T-cell (primary cell): ENCODE measurements around the gene NR1H2. TPM values are rescaled to one million over a fixed set of nuclear protein-coding genes. Genes with fewer than 3 reads are reported as not detected.
"Not testable (repeated sequence)": the region's sequence is repeated elsewhere in the genome, so short reads cannot be mapped to it uniquely, and the experiment has no call there.

Source experiments
- ATAC-seq, 4 experiments: fragments of 200-7000 bp in 3 of 4; fragments of 150-1000 bp in 1 of 4; cut with Tn5 transposase; replicated peaks in 1 of 4; 1 replicate in 3 of 4; 2 replicates in 1 of 4; pipeline ENCODE4 v1.10.0; 2021; ENCODE audit warnings: moderate library complexity in 3 of 4, mild to moderate bottlenecking in 2 of 4, moderate number of reproducible peaks in 1 of 4
- CTCF ChIA-PET, 2 donors: fragments of 300-600 bp; sonication (Branson Sonifier 250); formaldehyde crosslinking; loops; one replicate each; lab custom pipeline; 2022; ENCODE audit warnings: antibody characterized with exemption in 2 of 2; lab: Charles Lee
- POLR2A ChIA-PET, 2 donors: fragments of 300-600 bp; sonication (Branson Sonifier 250); formaldehyde crosslinking; loops; one replicate each; lab custom pipeline; 2022; ENCODE audit warnings: antibody characterized with exemption in 2 of 2; lab: Charles Lee
- DNase-seq, 35 experiments: peaks; one replicate each; pipeline versions ENCODE4 v3.0.0 to v3.0.0-alpha.2; 2013 to 2023
- H3K27ac ChIP-seq: one replicate; pipeline ENCODE4 v1.5.1; 2013; ENCODE audit warnings: low read length
- H3K27me3 ChIP-seq, 2 experiments: replicated peaks in 1 of 2; 1 replicate in 1 of 2; 2 replicates in 1 of 2; pipeline versions ENCODE4 v1.6.1 to v1.7.0; 2013; ENCODE audit warnings: low read length in 1 of 2, mixed read lengths in 1 of 2; ENCODE audit not compliant: control insufficient read depth in 2 of 2, insufficient read depth in 2 of 2; ENCODE audit errors: extremely low read depth in 1 of 2
- H3K36me3 ChIP-seq, 2 donors: 1 replicate in 1 of 2; 2 replicates in 1 of 2; pipeline versions ENCODE4 v1.6.1 to v1.7.0; 2013; ENCODE audit warnings: low read length in 1 of 2; ENCODE audit not compliant: control insufficient read depth in 2 of 2, insufficient read depth in 1 of 2; ENCODE audit errors: extremely low read depth in 1 of 2
- H3K4me1 ChIP-seq, 2 experiments: 1 replicate in 1 of 2; 2 replicates in 1 of 2; pipeline versions ENCODE4 v1.6.1 to v1.7.0; 2013; ENCODE audit warnings: low read length in 2 of 2, mixed read lengths in 1 of 2; ENCODE audit not compliant: insufficient read depth in 2 of 2, control insufficient read depth in 1 of 2; ENCODE audit errors: extremely low read depth in 1 of 2
- H3K4me3 ChIP-seq, 2 donors: 1 replicate in 1 of 2; 2 replicates in 1 of 2; pipeline versions ENCODE4 v1.5.1 to v1.7.0; 2013; ENCODE audit warnings: mild to moderate bottlenecking in 2 of 2, low read length in 1 of 2, moderate library complexity in 1 of 2; ENCODE audit not compliant: control insufficient read depth in 1 of 2; ENCODE audit errors: extremely low read depth in 1 of 2
- H3K9me3 ChIP-seq: 2 replicates; pipeline ENCODE4 v1.7.0; 2013
- H3K27ac Mint-ChIP-seq, 2 donors: one replicate each; pipeline ENCODE4 v1.8.0; 2020 to 2021; ENCODE audit warnings: mild to moderate bottlenecking in 2 of 2, mixed read lengths in 2 of 2
- H3K27me3 Mint-ChIP-seq, 2 donors: one replicate each; pipeline ENCODE4 v1.8.0; 2021 to 2022; ENCODE audit warnings: mixed read lengths in 2 of 2
- H3K36me3 Mint-ChIP-seq: one replicate; pipeline ENCODE4 v1.8.0; 2021; ENCODE audit warnings: mixed read lengths
- H3K4me1 Mint-ChIP-seq, 3 donors: one replicate each; pipeline ENCODE4 v1.8.0; 2020 to 2022; ENCODE audit warnings: mixed read lengths in 3 of 3, mild to moderate bottlenecking in 1 of 3
- H3K4me3 Mint-ChIP-seq, 3 donors: one replicate each; pipeline ENCODE4 v1.8.0; 2020 to 2022; ENCODE audit warnings: mild to moderate bottlenecking in 3 of 3, mixed read lengths in 3 of 3, moderate library complexity in 3 of 3
- H3K9me3 Mint-ChIP-seq, 3 donors: one replicate each; pipeline ENCODE4 v1.8.0; 2020 to 2022; ENCODE audit warnings: mixed read lengths in 3 of 3
- WGBS: methylation state at CpG from one replicate; pipeline ENCODE4 v1.1.5; 2013; ENCODE audit warnings: missing lambda C conversion rate; ENCODE audit not compliant: insufficient coverage; 5-methylcytosine and 5-hydroxymethylcytosine counted together
- total RNA-seq, 35 experiments: library from RNA in 6 of 35; stranded (reverse) in 6 of 35; fragments of 120-200 nt in 1 of 35; gene quantifications; one replicate each; pipeline versions ENCODE4 v1.2.1 to v1.2.4 and lab custom pipeline; 2013 to 2026

Gene NR1H2
- total RNA-seq, 5 donors from 2014 or later (not counting 1 experiment from before 2014, with no cell fraction given), result 109 to 236 (median 117) TPM

DNA sequence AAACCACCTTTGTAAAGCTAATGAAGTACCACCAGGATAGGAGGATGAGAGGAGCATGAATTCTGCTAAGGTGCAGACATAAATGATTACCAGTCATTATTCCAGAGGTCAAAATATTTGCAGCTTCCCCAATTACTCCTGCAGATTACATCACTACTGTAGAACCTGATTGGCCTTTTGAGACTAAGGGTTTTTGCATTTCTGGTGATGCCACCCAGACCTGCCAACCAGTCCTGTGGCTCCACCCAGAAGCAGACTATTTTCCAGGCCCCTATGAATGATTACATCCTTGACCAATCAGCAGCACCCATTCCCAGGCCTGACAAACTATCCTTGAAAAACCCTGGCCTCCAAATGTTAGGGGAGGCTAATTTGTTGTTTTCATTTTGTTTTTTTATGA lies 35.9 kb upstream of the NR1H2 start:
- Histone ChIP-seq H3K4me1 (no peaks in the 10 kb centered on the region), H3K27me3 (peaks cover 0 to 21% of the 10 kb centered on the region in 2 experiments), H3K4me3 (no peak overlapping the region), H3K9me3 (no peaks in the 10 kb centered on the region), H3K36me3 (no peaks in the 10 kb centered on the region), H3K27ac (no peak overlapping the region)
- peaks cover 0 to 7% (median 2%) of the 10 kb centered on the region in 3 donors for H3K4me1 Mint-ChIP-seq
- no peaks in the 10 kb centered on the region for H3K36me3 Mint-ChIP-seq
- no peak overlapping the region for H3K27ac Mint-ChIP-seq
- no peak for ATAC-seq
- H3K4me3 Mint-ChIP-seq, result no peak overlapping the region
- ChIA-PET POLR2A (interaction anchor here in 1 of 2 donors (0.5 kb wide), 1 partner anchor 12 kb away, joined by 5 read pairs; no protein-coding TSS in a partner anchor), CTCF (no interaction called here)
- H3K9me3 Mint-ChIP-seq, result peaks cover 5 to 6% (median 5%) of the 10 kb centered on the region in 3 donors
- H3K27me3 Mint-ChIP-seq, result peaks cover 9 to 11% of the 10 kb centered on the region in 2 donors
- DNase-seq, result no peak

DNA sequence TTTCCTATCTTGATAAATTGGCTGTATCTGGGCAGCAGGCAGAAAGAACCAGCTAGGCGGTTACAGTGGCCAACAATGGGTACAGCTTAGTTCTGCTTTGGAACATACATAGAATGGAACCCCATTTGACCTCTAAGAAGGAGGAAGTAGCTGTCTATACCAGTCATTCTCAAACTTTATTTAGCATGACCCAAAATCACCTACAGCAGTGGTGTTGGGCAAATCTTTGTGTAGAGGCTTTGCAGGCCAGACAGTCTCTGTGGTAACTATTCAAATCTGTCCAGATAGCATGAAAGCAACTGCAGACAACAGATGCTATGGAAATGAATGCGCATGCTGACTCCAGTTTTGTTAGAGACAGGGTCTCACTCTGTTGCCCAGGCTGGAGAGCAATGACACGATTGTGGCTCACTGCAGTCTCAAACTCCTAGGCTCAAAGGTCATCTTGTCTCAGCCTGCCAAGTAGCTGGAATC lies 35.1 kb upstream of the NR1H2 start:
- Histone ChIP-seq H3K4me3 (no peak overlapping the region), H3K27ac (no peak overlapping the region), H3K36me3 (no peaks in the 10 kb centered on the region), H3K4me1 (no peaks in the 10 kb centered on the region), H3K9me3 (no peaks in the 10 kb centered on the region), H3K27me3 (peaks cover 0 to 19% of the 10 kb centered on the region in 2 experiments)
- Mint-ChIP-seq H3K36me3 (no peaks in the 10 kb centered on the region), H3K27me3 (peaks cover 3 to 5% of the 10 kb centered on the region in 2 donors), H3K9me3 (peaks cover 5 to 6% (median 5%) of the 10 kb centered on the region in 3 donors), H3K4me3 (no peak overlapping the region), H3K27ac (peak overlapping the region in 1 of 2 donors; percentile 23), H3K4me1 (peaks cover 0 to 5% (median 0%) of the 10 kb centered on the region in 3 donors)
- WGBS, result 100% methylated on average over 2 of the region's 3 CpGs
- ChIA-PET CTCF (interaction anchor here in 1 of 2 donors (0.5 kb wide), 1 partner anchor 12 kb away, joined by 4 read pairs; no protein-coding TSS in a partner anchor), POLR2A (interaction anchor here (0.5 kb wide), 2 partner anchors 12 to 82 kb away, joined by 5 to 6 read pairs; no protein-coding TSS in a partner anchor)
- DNase-seq, result no peak
- no peak for ATAC-seq

DNA sequence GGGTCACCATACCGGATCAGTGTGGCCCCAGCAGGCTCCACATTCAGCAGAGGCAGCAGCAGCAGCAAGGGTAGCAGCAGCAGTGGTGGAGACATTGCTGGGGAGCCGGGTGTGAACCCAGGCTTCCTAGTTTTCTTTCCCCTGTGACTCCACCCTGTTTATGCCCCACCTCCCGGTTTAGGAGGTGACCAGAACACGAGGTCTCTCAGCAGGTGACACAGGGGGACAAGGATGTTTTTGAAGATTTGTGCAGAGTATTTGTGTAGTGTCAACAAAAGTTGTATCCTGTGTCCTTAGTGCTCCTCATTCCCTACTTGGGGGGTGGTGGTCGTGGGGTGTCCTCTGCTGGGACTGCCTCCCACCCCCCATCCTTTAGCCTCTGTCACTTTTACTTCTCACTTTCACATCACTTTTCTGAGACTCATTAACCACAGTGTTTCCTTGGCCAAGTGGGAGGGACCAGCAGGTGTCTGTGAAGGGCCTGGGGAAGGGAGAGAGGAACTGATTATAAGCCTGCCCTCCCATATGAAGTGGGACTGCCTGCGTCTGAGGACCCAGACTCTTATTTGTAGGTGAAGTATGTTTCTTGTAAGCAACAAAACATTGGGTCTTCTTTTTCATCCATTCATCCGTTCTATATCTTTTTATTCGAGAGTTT lies 31.5 kb upstream of the NR1H2 start:
- Mint-ChIP-seq H3K27ac (peak overlapping the region in 1 of 2 donors; percentile 27), H3K36me3 (no peaks in the 10 kb centered on the region), H3K4me3 (peak overlapping the region in 1 of 3 donors; percentile 47), H3K4me1 (peaks cover 10 to 19% (median 12%) of the 10 kb centered on the region in 3 donors), H3K27me3 (peaks cover 0 to 3% of the 10 kb centered on the region in 2 donors), H3K9me3 (peaks cover 5 to 6% (median 5%) of the 10 kb centered on the region in 3 donors)
- Histone ChIP-seq H3K27me3 (peaks cover 0 to 10% of the 10 kb centered on the region in 2 experiments), H3K4me1 (peaks cover 0 to 4% of the 10 kb centered on the region in 2 experiments), H3K27ac (no peak overlapping the region), H3K4me3 (no peak overlapping the region), H3K9me3 (no peaks in the 10 kb centered on the region), H3K36me3 (no peaks in the 10 kb centered on the region)
- WGBS, result 20% methylated on average over 1 of the region's 8 CpGs
- ATAC-seq (no peak), DNase-seq (peak in 1 of 35 experiments; percentile 29)
- POLR2A ChIA-PET, result interaction anchor here in 1 of 2 donors (0.7 kb wide), 1 partner anchor 1835 kb away, joined by 4 read pairs; no protein-coding TSS in a partner anchor
- CTCF ChIA-PET, result no interaction called here

DNA sequence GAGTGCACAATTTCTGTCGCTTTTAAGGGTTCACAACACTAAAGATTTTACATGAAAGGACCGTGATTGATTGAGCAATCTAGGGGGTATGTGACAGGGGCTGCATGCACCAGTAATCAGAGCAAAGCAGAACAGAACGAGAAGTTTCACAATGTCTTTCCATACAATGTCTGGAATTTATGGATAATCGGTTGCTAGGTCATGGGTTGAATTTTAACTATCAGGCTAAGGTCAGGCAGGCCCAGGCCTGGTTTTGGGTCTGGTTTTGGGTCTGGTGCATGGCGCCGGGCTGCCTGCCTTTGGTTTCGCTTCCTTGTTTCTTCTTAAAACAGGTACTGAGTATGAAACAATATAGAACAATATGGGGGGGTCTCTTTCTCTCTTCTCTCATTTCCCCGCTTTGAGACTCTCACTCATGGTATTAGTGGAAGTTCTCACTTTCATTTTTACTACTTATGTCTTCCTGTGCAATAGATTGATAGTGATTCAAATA lies 29.1 kb upstream of the NR1H2 start:
- H3K9me3 Mint-ChIP-seq, H3K27ac ChIP-seq, H3K4me1 ChIP-seq, H3K36me3 Mint-ChIP-seq, DNase-seq, H3K9me3 ChIP-seq, ATAC-seq, CTCF ChIA-PET, H3K4me3 ChIP-seq, H3K36me3 ChIP-seq, H3K27me3 Mint-ChIP-seq: not testable (repeated sequence)
- Mint-ChIP-seq H3K27ac (peak overlapping the region; percentile 80 to 82), H3K4me1 (peaks cover 10 to 19% (median 12%) of the 10 kb centered on the region in 3 donors), H3K4me3 (peak overlapping the region; percentile 42 to 60 (median 49))
- POLR2A ChIA-PET, result interaction anchor here in 1 of 2 donors (0.6 kb wide), 1 partner anchor 11 kb away, joined by 9 read pairs; no protein-coding TSS in a partner anchor
- peaks cover 0 to 20% of the 10 kb centered on the region in 2 experiments for H3K27me3 ChIP-seq
- 18% methylated on average over 2 of the region's 8 CpGs for WGBS

DNA sequence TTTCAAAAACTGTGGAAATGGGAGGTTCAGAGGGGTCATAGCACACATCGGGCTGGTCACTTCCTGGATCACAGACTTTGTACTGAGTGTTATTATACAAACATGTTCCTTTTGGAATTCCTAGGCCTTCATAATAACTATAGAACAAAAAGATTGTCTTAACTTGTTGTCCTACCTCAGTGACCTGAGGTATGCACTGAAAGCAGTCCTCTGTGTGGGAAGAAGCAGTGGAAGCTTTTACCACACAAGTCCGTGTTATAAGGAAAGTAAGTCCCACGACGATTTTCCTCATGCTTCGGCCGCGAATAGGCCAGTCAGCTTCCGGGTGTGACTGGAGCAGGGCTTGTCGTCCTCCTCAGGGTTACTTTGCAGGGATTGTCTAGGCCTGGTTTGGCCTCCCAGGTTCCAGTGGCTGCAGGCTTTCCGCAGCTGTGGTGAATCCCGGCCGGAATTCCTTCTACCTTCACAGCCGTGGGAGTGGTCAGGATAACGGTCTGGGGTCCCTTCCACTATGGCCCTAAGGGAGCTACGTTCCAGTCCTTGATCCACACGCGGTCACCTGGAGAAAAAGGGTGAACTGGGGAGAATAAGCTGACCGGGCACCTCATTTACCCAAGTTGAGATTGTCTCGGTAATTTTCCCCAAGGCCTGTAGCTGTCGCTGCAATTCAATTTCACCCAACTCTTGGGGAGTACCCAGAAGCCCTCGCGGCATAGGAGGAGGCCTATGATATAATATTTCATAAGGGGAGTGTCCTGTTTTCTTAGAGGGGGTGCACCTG lies 26.8 kb upstream of the NR1H2 start:
- no peak overlapping the region for H3K4me3 ChIP-seq
- DNase-seq (no peak), ATAC-seq (no peak)
- ChIA-PET CTCF (no interaction called here), POLR2A (no interaction called here)
- no peak overlapping the region for H3K27ac ChIP-seq
- peaks cover 0 to 4% of the 10 kb centered on the region in 2 experiments for H3K4me1 ChIP-seq
- H3K4me3 Mint-ChIP-seq, result no peak overlapping the region
- H3K9me3 ChIP-seq, result no peaks in the 10 kb centered on the region
- H3K4me1 Mint-ChIP-seq, result peaks cover 10 to 17% (median 12%) of the 10 kb centered on the region in 3 donors
- no peak overlapping the region for H3K27ac Mint-ChIP-seq
- H3K9me3 Mint-ChIP-seq, result peaks cover 3 to 6% (median 5%) of the 10 kb centered on the region in 3 donors
- peaks cover 0 to 15% of the 10 kb centered on the region in 2 experiments for H3K27me3 ChIP-seq
- no peaks in the 10 kb centered on the region for H3K36me3 Mint-ChIP-seq
- H3K27me3 Mint-ChIP-seq, result no peaks in the 10 kb centered on the region
- WGBS, result 79% methylated on average over 8 of the region's 22 CpGs
- no peaks in the 10 kb centered on the region for H3K36me3 ChIP-seq

DNA sequence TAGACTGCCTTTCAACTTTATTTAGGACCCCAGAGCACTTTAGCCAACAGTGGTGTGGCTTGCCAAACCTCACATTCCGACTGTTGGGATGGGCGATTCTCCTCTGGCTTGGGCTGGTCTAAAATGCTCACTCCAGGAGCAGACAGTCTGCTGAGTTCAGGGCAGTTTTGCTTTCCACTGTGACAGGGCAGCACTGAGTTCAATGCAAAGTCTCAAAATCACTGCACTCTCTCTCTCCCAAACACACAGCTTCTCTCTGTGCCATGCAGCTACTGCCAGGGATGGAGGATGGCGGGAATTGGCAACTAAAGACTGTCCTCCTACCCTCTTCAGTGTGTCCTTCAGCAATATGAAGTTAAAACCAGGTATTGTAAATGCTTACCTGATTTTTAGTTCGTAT lies 24.0 kb upstream of the NR1H2 start:
- 90% methylated on average over 2 of the region's 4 CpGs for WGBS
- no peaks in the 10 kb centered on the region for H3K9me3 ChIP-seq
- ATAC-seq (no peak), DNase-seq (no peak)
- Mint-ChIP-seq H3K4me1 (peaks cover 8 to 9% (median 8%) of the 10 kb centered on the region in 3 donors), H3K27ac (no peak overlapping the region), H3K4me3 (no peak overlapping the region), H3K9me3 (no peaks in the 10 kb centered on the region), H3K36me3 (no peaks in the 10 kb centered on the region), H3K27me3 (no peaks in the 10 kb centered on the region)
- no peak overlapping the region for H3K4me3 ChIP-seq
- no peak overlapping the region for H3K27ac ChIP-seq
- peaks cover 0 to 13% of the 10 kb centered on the region in 2 experiments for H3K27me3 ChIP-seq
- ChIA-PET POLR2A (interaction anchor here in 1 of 2 donors (0.6 kb wide), 1 partner anchor 8 kb away, joined by 4 read pairs; no protein-coding TSS in a partner anchor), CTCF (no interaction called here)
- no peaks in the 10 kb centered on the region for H3K4me1 ChIP-seq
- no peaks in the 10 kb centered on the region for H3K36me3 ChIP-seq
